GM18870 (cell line): ENCODE data around the gene CIROP.

ENCODE experiments used
- ATAC-seq: cut with Tn5 transposase; IDR thresholded peaks from one replicate; pipeline ENCODE4 v1.9.1; 2021; ENCODE audit warnings: moderate library complexity; ENCODE audit not compliant: unreplicated experiment

The CIROP gene

GRCh38 chr14:23094666-23095195 is 10.1 kb downstream of the CIROP start, which contains the start of gene ACIN1:
Gene ACIN1, minus strand, starts transcription at chr14:23095136. Its CDS starts 24 bp downstream, at chr14:23095112.
- peak; percentile 13 for ATAC-seq

- peak; percentile 12 for ATAC-seq
Observed at GRCh38 chr14:23093991-23094665, 10.7 kb downstream of the CIROP start.

- ATAC-seq: no peak
Observed at GRCh38 chr14:23093526-23093925, 11.3 kb downstream of the CIROP start.

GRCh38 chr14:23093104-23093503 is 11.7 kb downstream of the CIROP start:
- no peak for ATAC-seq

- no peak for ATAC-seq
Observed at GRCh38 chr14:23091294-23092225, 13.2 kb downstream of the CIROP start.

- ATAC-seq: no peak
Observed at GRCh38 chr14:23090254-23090636, 14.5 kb downstream of the CIROP start.

GRCh38 chr14:23089498-23090253 is 15.1 kb downstream of the CIROP start:
- no peak for ATAC-seq

GRCh38 chr14:23086565-23086964 is 18.2 kb downstream of the CIROP start:
- ATAC-seq: no peak

- ATAC-seq: no peak
Observed at GRCh38 chr14:23085458-23085857, 19.3 kb downstream of the CIROP start.

- no peak for ATAC-seq
Observed at GRCh38 chr14:23080474-23080873, 24.3 kb downstream of the CIROP start.

- no peak for ATAC-seq
Observed at GRCh38 chr14:23079716-23080115, 25.1 kb downstream of the CIROP start.

GRCh38 chr14:23078692-23079116 is 26.1 kb downstream of the CIROP start:
- ATAC-seq: no peak

- ATAC-seq: no peak
Observed at GRCh38 chr14:23077962-23078361, 26.8 kb downstream of the CIROP start.

GRCh38 chr14:23076785-23077408 is 27.9 kb downstream of the CIROP start:
- no peak for ATAC-seq

GRCh38 chr14:23074906-23075305 is 29.9 kb downstream of the CIROP start:
- no peak for ATAC-seq

GRCh38 chr14:23071921-23072539 is 32.8 kb downstream of the CIROP start:
- ATAC-seq: no peak

- peak; percentile 64 for ATAC-seq
Observed at GRCh38 chr14:23071244-23071920, 33.4 kb downstream of the CIROP start.

GRCh38 chr14:23070262-23071129 is 34.3 kb downstream of the CIROP start:
- ATAC-seq: no peak

- ATAC-seq: no peak
Observed at GRCh38 chr14:23069413-23069806, 35.4 kb downstream of the CIROP start.
